ENCODE data around the gene PCOLCE2.

The PCOLCE2 gene

GRCh38 chr3:142875583-142876207 lies 13.2 kb downstream of the PCOLCE2 start:
- TF ChIP-seq TEAD4 (IDR thresholded peaks at IDR 0.05) (no peak), RAD21 (IDR thresholded peaks at IDR 0.05; ENCODE audit: low read depth) (no peak), REST (IDR thresholded peaks at IDR 0.05; ENCODE audit: low read depth) (no peak), EP300 (IDR thresholded peaks at IDR 0.05; ENCODE audit: borderline replicate concordance) (no peak)

GRCh38 chr3:142875099-142875498 lies 13.8 kb downstream of the PCOLCE2 start:
- no peak for TF ChIP-seq RAD21 (IDR thresholded peaks at IDR 0.05; ENCODE audit: low read depth)
- no peak for TF ChIP-seq CREB1 (IDR thresholded peaks at IDR 0.05; ENCODE audit: low read depth)
- TF ChIP-seq TAF1 (IDR thresholded peaks at IDR 0.05; ENCODE audit: low read depth), result no peak

- TF ChIP-seq MAX (IDR thresholded peaks at IDR 0.05) (peak; percentile 86), TEAD4 (IDR thresholded peaks at IDR 0.05) (no peak), NFIC (IDR thresholded peaks at IDR 0.05) (peak; percentile 64), FOXM1 (IDR thresholded peaks at IDR 0.05; ENCODE audit: borderline replicate concordance, low read depth) (no peak), RAD21 (IDR thresholded peaks at IDR 0.05; ENCODE audit: low read depth) (peak; percentile 52), CREB1 (IDR thresholded peaks at IDR 0.05; ENCODE audit: low read depth) (no peak), CEBPB (IDR thresholded peaks at IDR 0.05) (no peak), ZBTB7A (IDR thresholded peaks at IDR 0.05; ENCODE audit: low read depth) (no peak), USF1 (IDR thresholded peaks at IDR 0.05) (no peak), REST (IDR thresholded peaks at IDR 0.05; ENCODE audit: low read depth) (no peak)
Observed at GRCh38 chr3:142866841-142867631, 21.8 kb downstream of the PCOLCE2 start.

GRCh38 chr3:142863930-142864920 lies 24.7 kb downstream of the PCOLCE2 start:
- no peak for TF ChIP-seq YY1 (IDR thresholded peaks at IDR 0.05; ENCODE audit: low read depth)
- no peak for TF ChIP-seq CEBPB (IDR thresholded peaks at IDR 0.05)
- TF ChIP-seq USF1 (IDR thresholded peaks at IDR 0.05), result no peak
- TF ChIP-seq TEAD4 (IDR thresholded peaks at IDR 0.05), result no peak
- TF ChIP-seq MAX (IDR thresholded peaks at IDR 0.05), result no peak
- TF ChIP-seq NFIC (IDR thresholded peaks at IDR 0.05), result no peak
- no peak for TF ChIP-seq RAD21 (IDR thresholded peaks at IDR 0.05; ENCODE audit: low read depth)
- TF ChIP-seq FOXM1 (IDR thresholded peaks at IDR 0.05; ENCODE audit: borderline replicate concordance, low read depth), result no peak

GRCh38 chr3:142863010-142863817 lies 25.7 kb downstream of the PCOLCE2 start:
- TF ChIP-seq CEBPB (IDR thresholded peaks at IDR 0.05) (no peak), EP300 (IDR thresholded peaks at IDR 0.05; ENCODE audit: borderline replicate concordance) (no peak), EGR1 (IDR thresholded peaks at IDR 0.05) (no peak), ZBTB7A (IDR thresholded peaks at IDR 0.05; ENCODE audit: low read depth) (no peak), TCF12 (IDR thresholded peaks at IDR 0.05; ENCODE audit: low read depth) (no peak), USF1 (IDR thresholded peaks at IDR 0.05) (no peak), TEAD4 (IDR thresholded peaks at IDR 0.05) (no peak), MAX (IDR thresholded peaks at IDR 0.05) (no peak), RAD21 (IDR thresholded peaks at IDR 0.05; ENCODE audit: low read depth) (no peak), NFIC (IDR thresholded peaks at IDR 0.05) (no peak), YY1 (IDR thresholded peaks at IDR 0.05; ENCODE audit: low read depth) (no peak)
